ENCODE data around the gene TMEM94. TPM values are rescaled to one million over a fixed set of nuclear protein-coding genes. Genes with fewer than 3 reads are reported as not detected.

The TMEM94 gene
- total and polyA plus RNA-seq, 3 donors from 2014 or later: 128 to 171 (median 151) TPM

DNA sequence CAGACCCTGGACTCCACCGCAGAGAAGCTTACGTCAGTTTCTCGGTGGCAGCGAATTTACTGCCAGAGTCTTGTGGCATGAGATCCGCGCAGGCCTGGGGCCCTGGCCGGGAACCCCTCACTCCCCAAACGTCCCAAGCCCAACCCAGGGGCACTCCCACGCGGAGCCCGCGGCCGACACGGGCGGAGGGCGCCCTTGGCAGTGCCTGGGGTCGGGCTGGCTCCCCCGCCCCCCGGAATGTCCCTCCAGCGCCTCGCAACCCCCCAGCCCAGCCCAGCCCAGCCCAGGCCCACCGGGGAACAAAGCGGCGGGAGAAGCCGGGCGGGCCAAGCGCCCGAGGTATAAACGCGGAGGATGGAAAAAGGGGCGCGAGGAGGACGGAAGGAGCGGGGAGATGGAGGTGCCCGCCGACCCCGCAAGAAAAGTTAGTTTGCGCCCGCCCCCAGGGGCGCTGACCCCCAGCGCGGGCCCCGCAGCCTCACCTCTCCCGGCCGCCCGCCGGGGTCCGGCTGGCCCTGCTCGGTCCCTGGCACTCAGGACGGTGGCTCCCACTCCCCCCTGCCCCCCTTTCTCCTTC, 58.6 kb downstream of the TMEM94 start:
- H3K27ac ChIP-seq: peak overlapping the region; percentile 77 to 89
- intact Hi-C loops (cut with DNase I; ENCODE audit: low total_unique reads): loop anchor here (5.0 kb wide), 1 partner anchor 88 kb away; no protein-coding TSS in a partner anchor
- peak overlapping the region; percentile 78 to 94 for H3K4me3 ChIP-seq
- no peaks in the 10 kb centered on the region for H3K27me3 ChIP-seq
- H3K36me3 ChIP-seq (ENCODE audit: low read depth, missing control alignments): peaks cover 3% of the 10 kb centered on the region
- no peak for DNase-seq
- WGBS, 2 donors: 0 to 2% methylated on average over 8 to 47 of the region's 50 CpGs
- TF ChIP-seq, protein P1, sequence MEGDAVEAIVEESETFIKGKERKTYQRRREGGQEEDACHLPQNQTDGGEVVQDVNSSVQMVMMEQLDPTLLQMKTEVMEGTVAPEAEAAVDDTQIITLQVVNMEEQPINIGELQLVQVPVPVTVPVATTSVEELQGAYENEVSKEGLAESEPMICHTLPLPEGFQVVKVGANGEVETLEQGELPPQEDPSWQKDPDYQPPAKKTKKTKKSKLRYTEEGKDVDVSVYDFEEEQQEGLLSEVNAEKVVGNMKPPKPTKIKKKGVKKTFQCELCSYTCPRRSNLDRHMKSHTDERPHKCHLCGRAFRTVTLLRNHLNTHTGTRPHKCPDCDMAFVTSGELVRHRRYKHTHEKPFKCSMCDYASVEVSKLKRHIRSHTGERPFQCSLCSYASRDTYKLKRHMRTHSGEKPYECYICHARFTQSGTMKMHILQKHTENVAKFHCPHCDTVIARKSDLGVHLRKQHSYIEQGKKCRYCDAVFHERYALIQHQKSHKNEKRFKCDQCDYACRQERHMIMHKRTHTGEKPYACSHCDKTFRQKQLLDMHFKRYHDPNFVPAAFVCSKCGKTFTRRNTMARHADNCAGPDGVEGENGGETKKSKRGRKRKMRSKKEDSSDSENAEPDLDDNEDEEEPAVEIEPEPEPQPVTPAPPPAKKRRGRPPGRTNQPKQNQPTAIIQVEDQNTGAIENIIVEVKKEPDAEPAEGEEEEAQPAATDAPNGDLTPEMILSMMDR (IDR thresholded peaks at IDR 0.05): no peak
- no peak for TF ChIP-seq POLR2A (IDR thresholded peaks at IDR 0.05)
- H3K4me1 ChIP-seq: peaks cover 27% of the 10 kb centered on the region
- H3K9me3 ChIP-seq: no peaks in the 10 kb centered on the region

DNA sequence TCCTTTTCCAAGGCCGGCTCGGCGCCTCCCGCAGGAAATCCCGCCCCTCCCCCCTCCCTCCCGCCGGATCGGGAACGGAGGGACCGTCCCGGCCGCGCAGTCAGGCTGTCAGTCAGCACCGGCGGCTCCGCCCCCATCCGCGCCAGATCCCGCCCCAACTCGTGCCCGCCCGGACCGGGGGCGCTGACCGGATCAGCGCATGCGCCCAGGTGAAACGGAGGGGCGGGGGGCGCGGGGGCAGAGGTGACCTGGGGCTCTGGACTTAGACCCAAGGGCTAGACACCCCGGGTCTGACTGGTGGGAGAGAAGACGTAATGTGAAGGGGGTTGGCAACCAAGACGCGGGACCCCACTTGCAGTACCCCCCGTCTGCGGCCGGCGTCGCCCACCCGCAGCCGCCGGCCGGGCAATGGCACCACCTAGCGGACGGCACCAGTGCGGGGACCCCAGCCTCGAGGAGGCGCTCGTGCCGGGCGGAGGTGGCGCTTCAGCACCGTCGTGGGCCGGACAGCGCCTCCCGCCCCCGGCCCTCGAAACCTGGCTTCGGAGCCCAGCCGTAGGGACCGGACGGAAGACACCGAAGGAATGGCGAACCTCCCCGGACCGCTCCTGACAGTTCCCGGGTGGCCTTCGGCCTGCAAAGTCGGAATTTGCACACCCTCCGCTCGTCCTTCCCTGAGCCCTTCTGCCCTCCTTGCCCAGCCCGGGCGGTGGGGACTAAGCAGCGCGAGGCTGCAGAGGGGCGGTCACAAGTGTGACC, 59.2 kb downstream of the TMEM94 start, which contains the start of gene CASKIN2:
Gene CASKIN2, minus strand, starts transcription at position 42 of the 759 bp plus-strand sequence. CDS start 1,733 bp downstream, outside the sequence.
- Histone ChIP-seq H3K4me3 (peak within 1 kb of the TSS; percentile 78 to 94), H3K27ac (peak within 1 kb of the TSS; percentile 77 to 89), H3K4me1 (peaks cover 27% of the 10 kb centered on the region), H3K9me3 (no peaks in the 10 kb centered on the region), H3K36me3 (ENCODE audit: low read depth, missing control alignments) (peaks cover 3% of the 10 kb centered on the region), H3K27me3 (no peaks in the 10 kb centered on the region)
- DNase-seq: peak; percentile 96
- 0% methylated on average over 15 to 60 of the region's 78 CpGs for WGBS, 2 donors
- intact Hi-C loops (cut with DNase I; ENCODE audit: low total_unique reads): no loop called here
- TF ChIP-seq, protein P1 (IDR thresholded peaks at IDR 0.05): peak; percentile 96 to 98 (median 98)
- TF ChIP-seq POLR2A (IDR thresholded peaks at IDR 0.05): no peak

DNA sequence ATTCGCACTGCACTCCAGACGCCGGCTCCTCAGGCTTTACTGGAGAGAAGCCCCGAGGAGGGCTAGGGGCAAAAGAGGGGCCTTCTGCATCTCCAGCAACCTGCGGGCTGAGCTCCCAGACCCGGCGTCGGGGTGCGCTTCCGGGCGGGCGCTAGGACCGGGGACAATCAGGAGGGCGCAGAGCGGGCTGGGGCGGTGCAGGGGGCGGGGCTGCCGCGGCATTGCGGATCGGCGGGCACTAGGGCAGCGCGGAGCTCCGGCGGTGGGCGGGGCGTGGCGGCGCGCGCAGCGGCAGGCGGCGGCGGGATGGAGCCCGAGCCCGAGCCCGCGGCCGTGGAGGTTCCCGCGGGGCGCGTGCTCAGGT, 59.8 kb downstream of the TMEM94 start, which contains the start of gene TSEN54:
Gene TSEN54, plus strand, starts transcription at position 274 of the 364 bp plus-strand sequence. Its CDS starts 33 bp downstream, at position 307.
- H3K36me3 ChIP-seq (ENCODE audit: low read depth, missing control alignments): peaks cover 3% of the 10 kb centered on the region
- peak; percentile 96 for DNase-seq
- peaks cover 27% of the 10 kb centered on the region for H3K4me1 ChIP-seq
- intact Hi-C loops (cut with DNase I; ENCODE audit: low total_unique reads): no loop called here
- peak within 1 kb of the TSS; percentile 84 to 94 for H3K4me3 ChIP-seq
- H3K9me3 ChIP-seq: no peaks in the 10 kb centered on the region
- H3K27me3 ChIP-seq: no peaks in the 10 kb centered on the region
- no peak for TF ChIP-seq POLR2A (IDR thresholded peaks at IDR 0.05)
- TF ChIP-seq, protein P1 (IDR thresholded peaks at IDR 0.05): peak in 1 of 3 experiments; percentile 9
- H3K27ac ChIP-seq: peak within 1 kb of the TSS; percentile 77 to 89
- 0% methylated on average over 24 of the region's 45 CpGs; no CpG with 5 or more reads in 1 of the 2 donors for WGBS, 2 donors

DNA sequence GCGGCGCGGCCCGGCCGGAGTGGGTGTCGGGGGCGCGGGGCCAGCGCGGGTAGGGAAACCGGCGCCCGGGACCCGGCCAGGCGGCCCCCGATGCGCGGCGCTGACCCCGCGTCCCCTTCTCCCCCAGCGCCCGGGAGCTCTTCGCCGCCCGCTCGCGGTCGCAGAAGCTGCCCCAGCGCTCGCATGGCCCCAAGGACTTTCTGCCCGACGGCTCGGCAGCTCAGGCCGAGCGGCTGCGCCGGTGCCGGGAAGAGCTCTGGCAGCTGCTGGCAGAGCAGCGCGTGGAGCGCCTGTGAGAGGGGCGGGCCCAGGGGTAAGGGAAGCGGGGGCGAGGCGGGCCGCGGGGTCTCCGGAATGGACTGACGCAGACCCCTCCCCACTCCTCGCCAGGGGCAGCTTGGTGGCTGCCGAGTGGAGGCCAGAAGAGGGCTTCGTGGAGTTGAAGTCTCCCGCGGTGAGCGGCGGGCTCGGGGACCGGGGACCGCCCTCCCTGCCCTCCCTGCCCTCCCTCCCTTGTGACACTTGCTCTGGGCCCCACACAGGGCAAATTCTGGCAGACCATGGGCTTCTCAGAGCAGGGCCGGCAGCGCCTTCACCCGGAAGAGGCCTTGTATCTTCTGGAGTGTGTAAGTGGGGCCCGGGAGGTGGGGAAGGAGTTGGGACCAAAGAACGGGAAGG, 60.3 kb downstream of the TMEM94 start:
- peaks cover 27% of the 10 kb centered on the region for H3K4me1 ChIP-seq
- TF ChIP-seq, protein P1 (IDR thresholded peaks at IDR 0.05): no peak
- TF ChIP-seq POLR2A (IDR thresholded peaks at IDR 0.05): no peak
- H3K27ac ChIP-seq: peak overlapping the region; percentile 47 to 74
- H3K4me3 ChIP-seq: peak overlapping the region; percentile 84 to 94
- no peaks in the 10 kb centered on the region for H3K9me3 ChIP-seq
- intact Hi-C loops (cut with DNase I; ENCODE audit: low total_unique reads): no loop called here
- H3K36me3 ChIP-seq (ENCODE audit: low read depth, missing control alignments): peaks cover 3% of the 10 kb centered on the region
- no peak for DNase-seq
- 0% methylated on average over 5 to 21 of the region's 65 CpGs for WGBS, 2 donors
- no peaks in the 10 kb centered on the region for H3K27me3 ChIP-seq

Data from testis (tissue), 3 donors.